ENCODE results near the gene PRKCH. TPM values are rescaled to one million over a fixed set of nuclear protein-coding genes. Genes with fewer than 3 reads are reported as not detected.

Gene PRKCH
- total RNA-seq, 1 experiment from 2014 or later: 18.3 TPM

GRCh38 chr14:61575126-61575525 is 253.7 kb downstream of the PRKCH start:
- TF ChIP-seq, protein P1, sequence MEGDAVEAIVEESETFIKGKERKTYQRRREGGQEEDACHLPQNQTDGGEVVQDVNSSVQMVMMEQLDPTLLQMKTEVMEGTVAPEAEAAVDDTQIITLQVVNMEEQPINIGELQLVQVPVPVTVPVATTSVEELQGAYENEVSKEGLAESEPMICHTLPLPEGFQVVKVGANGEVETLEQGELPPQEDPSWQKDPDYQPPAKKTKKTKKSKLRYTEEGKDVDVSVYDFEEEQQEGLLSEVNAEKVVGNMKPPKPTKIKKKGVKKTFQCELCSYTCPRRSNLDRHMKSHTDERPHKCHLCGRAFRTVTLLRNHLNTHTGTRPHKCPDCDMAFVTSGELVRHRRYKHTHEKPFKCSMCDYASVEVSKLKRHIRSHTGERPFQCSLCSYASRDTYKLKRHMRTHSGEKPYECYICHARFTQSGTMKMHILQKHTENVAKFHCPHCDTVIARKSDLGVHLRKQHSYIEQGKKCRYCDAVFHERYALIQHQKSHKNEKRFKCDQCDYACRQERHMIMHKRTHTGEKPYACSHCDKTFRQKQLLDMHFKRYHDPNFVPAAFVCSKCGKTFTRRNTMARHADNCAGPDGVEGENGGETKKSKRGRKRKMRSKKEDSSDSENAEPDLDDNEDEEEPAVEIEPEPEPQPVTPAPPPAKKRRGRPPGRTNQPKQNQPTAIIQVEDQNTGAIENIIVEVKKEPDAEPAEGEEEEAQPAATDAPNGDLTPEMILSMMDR (IDR thresholded peaks at IDR 0.05; ENCODE audit: insufficient read depth in 1 of 2, low read depth in 1 of 2, low read length in 1 of 2, severe bottlenecking in 1 of 2, unreplicated experiment in 1 of 2): no peak
- Mint-ChIP-seq H3K4me1 (ENCODE audit: low read depth, unreplicated experiment) (peaks cover 23% of the 10 kb centered on the region), H3K4me3 (ENCODE audit: unreplicated experiment) (no peak overlapping the region), H3K27me3 (ENCODE audit: insufficient read depth, unreplicated experiment) (no peaks in the 10 kb centered on the region), H3K9me3 (ENCODE audit: unreplicated experiment) (no peaks in the 10 kb centered on the region), H3K27ac (ENCODE audit: unreplicated experiment) (no peak overlapping the region), H3K36me3 (ENCODE audit: insufficient read depth, unreplicated experiment) (no peaks in the 10 kb centered on the region)
- intact Hi-C loops (cut with micrococcal nuclease; ENCODE audit: unreplicated experiment): no loop called here
- Histone ChIP-seq H3K9me3 (no peaks in the 10 kb centered on the region), H3K27me3 (replicated peaks; ENCODE audit: control insufficient read depth, insufficient read depth, low read length) (no peaks in the 10 kb centered on the region), H3K4me1 (peaks cover 8% of the 10 kb centered on the region; the same call in 1 of the 2 replicates), H3K36me3 (ENCODE audit: control insufficient read depth, insufficient read depth, low read length) (no peaks in the 10 kb centered on the region), H3K4me3 (ENCODE audit: low read depth, low read length) (no peak overlapping the region)
- POLR2A ChIA-PET: no interaction called here
- CTCF ChIA-PET: no interaction called here
- no TSS peak for BruUV-seq (replicated peaks)
- no peak for DNase-seq

- TF ChIP-seq, protein P1 (IDR thresholded peaks at IDR 0.05; ENCODE audit: insufficient read depth in 1 of 2, low read depth in 1 of 2, low read length in 1 of 2, severe bottlenecking in 1 of 2, unreplicated experiment in 1 of 2): no peak
- Mint-ChIP-seq H3K4me3 (ENCODE audit: unreplicated experiment) (no peak overlapping the region), H3K9me3 (ENCODE audit: unreplicated experiment) (no peaks in the 10 kb centered on the region), H3K36me3 (ENCODE audit: insufficient read depth, unreplicated experiment) (no peaks in the 10 kb centered on the region), H3K27ac (ENCODE audit: unreplicated experiment) (no peak overlapping the region), H3K27me3 (ENCODE audit: insufficient read depth, unreplicated experiment) (no peaks in the 10 kb centered on the region), H3K4me1 (ENCODE audit: low read depth, unreplicated experiment) (peaks cover 23% of the 10 kb centered on the region)
- intact Hi-C loops (cut with micrococcal nuclease; ENCODE audit: unreplicated experiment): no loop called here
- CTCF ChIA-PET: no interaction called here
- no peak overlapping the region for H3K4me3 ChIP-seq (ENCODE audit: low read depth, low read length)
- H3K36me3 ChIP-seq (ENCODE audit: control insufficient read depth, insufficient read depth, low read length): no peaks in the 10 kb centered on the region
- H3K27me3 ChIP-seq (replicated peaks; ENCODE audit: control insufficient read depth, insufficient read depth, low read length): no peaks in the 10 kb centered on the region
- POLR2A ChIA-PET: no interaction called here
- H3K9me3 ChIP-seq: no peaks in the 10 kb centered on the region
- peaks cover 5% of the 10 kb centered on the region; the same call in 1 of the 2 replicates for H3K4me1 ChIP-seq
- no TSS peak for BruUV-seq (replicated peaks)
- DNase-seq: no peak
Measured at GRCh38 chr14:61575551-61576150, 254.3 kb downstream of the PRKCH start.

DNA sequence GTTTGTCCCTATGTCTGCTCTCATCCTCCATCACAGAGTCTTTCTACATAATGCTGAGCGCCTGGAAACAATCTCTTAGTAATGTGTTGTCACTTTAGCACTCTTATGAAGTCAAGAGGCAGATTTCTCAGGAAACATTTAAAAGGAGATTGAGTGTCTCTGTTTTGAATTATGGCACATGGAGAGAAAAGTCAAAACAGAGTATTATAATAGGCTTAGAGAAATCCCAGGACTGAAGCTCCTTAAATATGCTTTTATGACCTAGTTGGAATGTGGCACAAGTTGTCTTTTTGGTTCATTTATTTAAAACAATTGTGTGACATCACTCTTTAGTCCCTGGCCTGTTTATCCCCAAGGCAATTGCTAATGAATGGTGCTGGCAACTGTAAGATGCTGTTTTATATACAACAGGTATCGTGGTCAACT is 256.1 kb downstream of the PRKCH start:
- Mint-ChIP-seq H3K4me3 (ENCODE audit: unreplicated experiment) (no peak overlapping the region), H3K4me1 (ENCODE audit: low read depth, unreplicated experiment) (peaks cover 25% of the 10 kb centered on the region), H3K9me3 (ENCODE audit: unreplicated experiment) (no peaks in the 10 kb centered on the region), H3K36me3 (ENCODE audit: insufficient read depth, unreplicated experiment) (no peaks in the 10 kb centered on the region), H3K27ac (ENCODE audit: unreplicated experiment) (no peak overlapping the region), H3K27me3 (ENCODE audit: insufficient read depth, unreplicated experiment) (no peaks in the 10 kb centered on the region)
- no peaks in the 10 kb centered on the region for H3K27me3 ChIP-seq (replicated peaks; ENCODE audit: control insufficient read depth, insufficient read depth, low read length)
- TF ChIP-seq, protein P1 (IDR thresholded peaks at IDR 0.05; ENCODE audit: insufficient read depth in 1 of 2, low read depth in 1 of 2, low read length in 1 of 2, severe bottlenecking in 1 of 2, unreplicated experiment in 1 of 2): no peak
- no peaks in the 10 kb centered on the region for H3K9me3 ChIP-seq
- peaks cover 19% of the 10 kb centered on the region for H3K4me1 ChIP-seq
- ChIA-PET POLR2A (no interaction called here), CTCF (no interaction called here)
- no peak for DNase-seq
- no peaks in the 10 kb centered on the region for H3K36me3 ChIP-seq (ENCODE audit: control insufficient read depth, insufficient read depth, low read length)
- intact Hi-C loops (cut with micrococcal nuclease; ENCODE audit: unreplicated experiment): no loop called here
- BruUV-seq (replicated peaks): no TSS peak
- H3K4me3 ChIP-seq (ENCODE audit: low read depth, low read length): no peak overlapping the region
